LNCAP (cell line): ENCODE results near the gene LRRC3C.

ENCODE experiments used
- CTCF ChIP-seq: fragments of 450-650 bp; IDR thresholded peaks from 2 replicates; pipeline ENCODE4 v1.5.1; 2017; ENCODE audit warnings: mild to moderate bottlenecking

LRRC3C gene

DNA sequence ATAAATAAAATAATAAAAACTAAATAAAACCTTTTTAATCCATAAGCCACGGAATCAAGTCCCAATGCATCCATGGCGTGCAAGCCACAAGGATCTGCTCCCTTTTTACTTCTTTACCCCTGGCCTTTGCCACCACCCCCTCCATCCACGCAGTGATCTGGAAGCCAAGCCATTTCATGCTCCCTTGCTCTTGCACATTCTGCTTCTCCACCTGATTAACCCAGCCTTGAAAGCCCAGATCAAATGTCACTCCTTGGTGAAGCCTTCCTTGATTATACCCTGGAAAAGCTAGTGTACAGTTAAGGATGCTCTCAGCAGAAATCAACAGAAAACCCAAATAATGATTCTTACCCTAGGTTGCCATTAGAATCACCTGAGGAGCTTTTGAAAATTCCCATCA lies 9.9 kb downstream of the LRRC3C start:
- no peak for TF ChIP-seq CTCF

GRCh38 chr17:39938140-39938869 lies 10.8 kb downstream of the LRRC3C start:
- no peak for TF ChIP-seq CTCF

GRCh38 chr17:39939106-39939505 lies 11.6 kb downstream of the LRRC3C start:
- TF ChIP-seq CTCF, result no peak

GRCh38 chr17:39939588-39940419 lies 12.3 kb downstream of the LRRC3C start:
- TF ChIP-seq CTCF, result 0 out of 2 replicates have a peak, but pooled peaks have one; percentile 11

DNA sequence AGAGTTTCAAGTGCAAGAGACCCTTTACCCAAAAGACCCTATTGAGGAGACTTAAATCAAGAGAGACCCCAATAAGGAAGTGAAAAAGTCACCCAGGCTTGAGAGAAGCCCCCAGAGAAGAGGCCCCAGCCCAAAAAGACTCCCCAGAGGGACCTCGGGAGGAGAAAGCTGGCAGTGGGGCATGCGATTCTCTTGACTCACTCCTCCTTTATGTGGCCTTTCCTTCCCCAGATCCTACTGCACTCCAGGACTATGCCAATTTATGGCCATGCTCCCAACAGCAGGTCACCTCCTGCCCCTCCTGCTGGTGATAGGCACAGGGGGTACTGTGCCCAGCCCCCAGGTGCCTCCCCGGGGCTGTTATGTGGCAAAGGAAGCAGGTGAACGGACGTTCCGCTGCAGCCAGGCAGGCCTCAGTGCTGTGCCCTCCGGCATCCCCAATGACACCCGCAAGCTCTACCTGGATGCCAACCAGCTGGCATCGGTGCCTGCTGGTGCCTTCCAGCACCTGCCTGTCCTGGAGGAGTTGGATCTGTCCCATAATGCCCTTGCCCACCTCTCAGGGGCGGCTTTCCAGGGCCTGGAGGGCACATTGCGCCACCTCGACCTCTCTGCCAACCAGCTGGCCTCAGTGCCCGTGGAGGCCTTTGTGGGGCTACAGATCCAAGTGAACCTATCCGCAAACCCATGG lies 16.3 kb downstream of the LRRC3C start:
- TF ChIP-seq CTCF, result no peak

DNA sequence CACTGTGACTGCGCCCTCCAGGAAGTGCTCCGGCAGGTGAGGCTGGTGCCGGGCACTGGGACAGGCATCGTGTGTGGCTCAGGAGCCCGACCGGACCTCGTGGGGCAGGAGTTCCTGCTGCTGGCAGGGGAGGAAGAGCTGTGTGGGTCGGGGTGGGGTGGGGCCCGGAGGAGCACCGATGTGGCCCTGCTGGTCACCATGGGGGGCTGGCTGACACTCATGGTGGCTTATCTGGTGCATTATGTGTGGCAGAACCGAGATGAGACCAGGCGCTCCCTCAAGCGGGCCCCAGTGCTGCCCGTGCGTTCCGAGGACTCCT lies 16.8 kb downstream of the LRRC3C start:
- no peak for TF ChIP-seq CTCF

DNA sequence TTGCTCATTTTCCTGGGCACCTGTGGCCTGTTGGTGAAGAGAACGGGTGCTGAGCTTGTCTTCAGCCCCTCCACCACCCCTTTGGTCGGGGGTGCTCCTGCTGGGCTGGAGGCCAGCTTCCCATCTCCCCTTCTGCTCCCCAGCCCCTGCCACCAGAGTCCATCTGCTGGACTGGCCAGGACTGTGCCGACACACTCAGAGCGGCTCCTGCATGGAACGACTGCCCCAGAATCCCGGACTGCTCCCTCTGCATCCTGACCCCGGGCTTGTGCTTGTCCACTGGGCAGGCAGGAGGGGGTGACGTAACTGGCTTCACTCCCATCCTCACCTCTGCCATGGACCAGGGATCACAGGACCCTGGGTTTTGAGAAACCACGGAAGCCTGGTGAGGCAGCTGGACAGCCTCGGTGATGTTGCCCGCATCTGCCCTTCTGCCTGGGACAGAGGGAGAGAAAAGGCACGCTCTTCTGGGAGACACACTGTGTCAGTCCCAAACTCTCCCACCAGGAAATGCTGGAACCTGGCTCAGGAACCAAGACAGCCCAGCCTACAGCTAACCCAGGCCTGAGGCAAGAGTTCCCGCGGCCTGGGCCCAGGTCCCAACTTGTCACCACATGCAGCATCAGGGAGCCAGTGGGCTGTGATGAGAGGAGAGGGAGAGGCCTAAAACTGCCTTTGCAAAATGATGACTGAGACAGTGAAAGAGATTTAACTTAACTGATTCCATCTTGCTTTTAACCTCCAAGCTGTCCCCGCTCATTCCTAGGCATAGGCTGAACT lies 19.2 kb downstream of the LRRC3C start:
- no peak for TF ChIP-seq CTCF
